ENCODE measurements around the gene ANKRD63.

Gene ANKRD63

GRCh38 chr15:40276927-40277326 is 5.9 kb downstream of the ANKRD63 start:
- Histone ChIP-seq H3K4me3 (ENCODE audit: low read length) (no peak overlapping the region), H3K27me3 (ENCODE audit: insufficient read depth, low read length) (peaks cover 37% of the 10 kb centered on the region), H3K9me3 (ENCODE audit: insufficient read depth, low read depth, low read length) (no peaks in the 10 kb centered on the region), H3K36me3 (ENCODE audit: insufficient read depth, low read length) (no peaks in the 10 kb centered on the region), H3K9ac (ENCODE audit: low read depth, low read length) (no peak overlapping the region), H3K27ac (ENCODE audit: low read depth, low read length) (no peak overlapping the region), H3K4me1 (ENCODE audit: insufficient read depth, low read length) (peaks cover 20% of the 10 kb centered on the region)
- 89% methylated on average over 4 of the region's 4 CpGs for WGBS

- peaks cover 27% of the 10 kb centered on the region for H3K27me3 ChIP-seq (ENCODE audit: insufficient read depth, low read length)
- no peak overlapping the region for H3K9ac ChIP-seq (ENCODE audit: low read depth, low read length)
- H3K27ac ChIP-seq (ENCODE audit: low read depth, low read length) = no peak overlapping the region
- WGBS = 90% methylated on average over 7 of the region's 7 CpGs
- H3K9me3 ChIP-seq (ENCODE audit: insufficient read depth, low read depth, low read length) = no peaks in the 10 kb centered on the region
- peaks cover 14% of the 10 kb centered on the region for H3K4me1 ChIP-seq (ENCODE audit: insufficient read depth, low read length)
- no peak overlapping the region for H3K4me3 ChIP-seq (ENCODE audit: low read length)
- no peaks in the 10 kb centered on the region for H3K36me3 ChIP-seq (ENCODE audit: insufficient read depth, low read length)
Measured at GRCh38 chr15:40275954-40276353, 6.9 kb downstream of the ANKRD63 start.

DNA sequence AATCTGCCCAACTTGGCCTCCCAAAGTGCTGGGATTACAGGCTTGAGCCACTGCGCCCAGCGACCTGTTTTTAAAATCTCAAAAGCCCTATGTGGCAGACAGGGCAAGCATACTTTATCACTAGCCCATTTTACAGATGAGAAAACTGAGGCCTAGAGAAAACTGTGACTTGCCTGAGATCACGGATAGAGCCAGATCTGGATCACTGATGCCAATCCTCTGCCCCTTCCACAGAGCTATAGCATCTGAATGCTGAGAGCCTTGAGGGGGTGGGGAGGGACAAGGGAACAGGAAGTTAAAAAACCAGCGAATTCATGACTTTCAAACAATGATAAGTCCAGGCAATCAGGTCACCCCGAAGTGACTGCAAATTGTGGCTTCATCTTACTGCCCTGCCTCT is 7.3 kb downstream of the ANKRD63 start:
- H3K36me3 ChIP-seq (ENCODE audit: insufficient read depth, low read length) = no peaks in the 10 kb centered on the region
- WGBS = 93% methylated on average over 5 of the region's 5 CpGs
- H3K9ac ChIP-seq (ENCODE audit: low read depth, low read length) = no peak overlapping the region
- no peak overlapping the region for H3K27ac ChIP-seq (ENCODE audit: low read depth, low read length)
- H3K27me3 ChIP-seq (ENCODE audit: insufficient read depth, low read length) = peaks cover 23% of the 10 kb centered on the region
- peaks cover 10% of the 10 kb centered on the region for H3K4me1 ChIP-seq (ENCODE audit: insufficient read depth, low read length)
- H3K4me3 ChIP-seq (ENCODE audit: low read length) = no peak overlapping the region
- H3K9me3 ChIP-seq (ENCODE audit: insufficient read depth, low read depth, low read length) = no peaks in the 10 kb centered on the region

DNA sequence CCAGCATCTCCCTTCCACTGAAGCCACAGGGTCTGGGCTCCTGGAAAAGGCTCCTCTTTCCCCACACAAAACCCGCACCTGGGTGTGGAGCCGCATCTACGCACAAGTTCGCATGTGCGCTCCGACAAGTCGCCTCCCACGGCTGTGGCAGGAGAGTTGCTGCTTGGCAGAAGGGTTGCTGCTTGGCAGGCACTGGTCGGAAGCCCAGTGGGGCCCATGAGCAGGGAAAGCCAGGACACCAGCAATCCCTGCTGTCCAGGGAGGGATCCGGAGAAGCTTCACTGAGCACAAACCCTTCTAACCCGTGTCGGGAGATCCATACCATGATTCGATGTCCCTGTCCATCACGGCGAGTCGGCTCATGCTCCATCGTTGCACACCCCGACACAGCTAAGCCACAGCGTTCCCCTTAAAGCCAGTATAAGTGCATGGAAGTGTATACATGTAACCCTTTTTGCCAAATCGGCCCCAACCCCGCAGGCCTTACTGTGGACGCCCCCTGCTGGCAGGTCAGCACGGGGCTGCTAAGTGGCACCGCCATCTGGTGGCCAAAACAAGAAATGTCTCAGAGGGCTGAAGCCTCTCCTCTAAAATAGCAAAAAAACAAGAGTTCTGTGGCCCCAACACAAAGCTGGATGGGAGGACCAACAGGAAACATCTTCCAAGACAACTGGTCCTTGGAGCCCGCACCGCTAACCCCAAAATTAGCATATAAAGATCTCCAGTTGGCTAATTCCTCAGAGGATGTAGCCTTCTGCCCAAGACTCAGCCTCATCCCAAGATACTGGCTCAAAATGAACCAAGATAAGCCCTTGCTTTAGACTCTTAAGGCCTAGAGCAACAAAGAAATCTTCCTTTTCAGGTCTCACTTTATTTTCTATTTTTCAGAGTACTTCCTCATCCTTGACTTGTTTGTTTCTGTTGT is 8.3 kb downstream of the ANKRD63 start:
- Histone ChIP-seq H3K27me3 (ENCODE audit: insufficient read depth, low read length) (peaks cover 14% of the 10 kb centered on the region), H3K27ac (ENCODE audit: low read depth, low read length) (no peak overlapping the region), H3K9me3 (ENCODE audit: insufficient read depth, low read depth, low read length) (no peaks in the 10 kb centered on the region), H3K9ac (ENCODE audit: low read depth, low read length) (no peak overlapping the region), H3K4me3 (ENCODE audit: low read length) (no peak overlapping the region), H3K4me1 (ENCODE audit: insufficient read depth, low read length) (peaks cover 6% of the 10 kb centered on the region), H3K36me3 (ENCODE audit: insufficient read depth, low read length) (no peaks in the 10 kb centered on the region)
- 67% methylated on average over 26 of the region's 26 CpGs for WGBS

GRCh38 chr15:40273428-40273827 is 9.4 kb downstream of the ANKRD63 start:
- H3K9me3 ChIP-seq (ENCODE audit: insufficient read depth, low read depth, low read length) = no peaks in the 10 kb centered on the region
- WGBS = 88% methylated on average over 9 of the region's 9 CpGs
- no peak overlapping the region for H3K27ac ChIP-seq (ENCODE audit: low read depth, low read length)
- no peaks in the 10 kb centered on the region for H3K4me1 ChIP-seq (ENCODE audit: insufficient read depth, low read length)
- no peak overlapping the region for H3K9ac ChIP-seq (ENCODE audit: low read depth, low read length)
- H3K27me3 ChIP-seq (ENCODE audit: insufficient read depth, low read length) = peaks cover 3% of the 10 kb centered on the region; the same call in 1 of the 2 replicates
- H3K4me3 ChIP-seq (ENCODE audit: low read length) = no peak overlapping the region
- no peaks in the 10 kb centered on the region for H3K36me3 ChIP-seq (ENCODE audit: insufficient read depth, low read length)

DNA sequence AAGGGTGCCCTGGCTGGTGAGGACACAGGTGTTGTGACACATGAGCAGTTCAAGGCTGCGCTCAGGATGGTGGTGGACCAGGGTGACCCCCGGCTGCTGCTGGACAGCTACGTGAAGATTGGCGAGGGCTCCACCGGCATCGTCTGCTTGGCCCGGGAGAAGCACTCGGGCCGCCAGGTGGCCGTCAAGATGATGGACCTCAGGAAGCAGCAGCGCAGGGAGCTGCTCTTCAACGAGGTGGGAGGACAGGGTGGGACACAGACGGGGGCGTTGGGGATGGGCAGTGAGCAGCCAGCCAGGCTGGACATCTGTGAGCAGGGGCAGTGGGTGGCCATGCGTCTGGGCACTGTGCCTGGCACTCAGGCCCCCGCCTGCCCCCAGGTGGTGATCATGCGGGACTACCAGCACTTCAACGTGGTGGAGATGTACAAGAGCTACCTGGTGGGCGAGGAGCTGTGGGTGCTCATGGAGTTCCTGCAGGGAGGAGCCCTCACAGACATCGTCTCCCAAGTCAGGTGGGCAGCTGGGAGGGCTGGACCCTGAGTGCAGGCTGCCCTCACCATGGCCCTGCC is 10.3 kb downstream of the ANKRD63 start:
- WGBS = 88% methylated on average over 20 of the region's 20 CpGs
- H3K4me1 ChIP-seq (ENCODE audit: insufficient read depth, low read length) = no peaks in the 10 kb centered on the region

DNA sequence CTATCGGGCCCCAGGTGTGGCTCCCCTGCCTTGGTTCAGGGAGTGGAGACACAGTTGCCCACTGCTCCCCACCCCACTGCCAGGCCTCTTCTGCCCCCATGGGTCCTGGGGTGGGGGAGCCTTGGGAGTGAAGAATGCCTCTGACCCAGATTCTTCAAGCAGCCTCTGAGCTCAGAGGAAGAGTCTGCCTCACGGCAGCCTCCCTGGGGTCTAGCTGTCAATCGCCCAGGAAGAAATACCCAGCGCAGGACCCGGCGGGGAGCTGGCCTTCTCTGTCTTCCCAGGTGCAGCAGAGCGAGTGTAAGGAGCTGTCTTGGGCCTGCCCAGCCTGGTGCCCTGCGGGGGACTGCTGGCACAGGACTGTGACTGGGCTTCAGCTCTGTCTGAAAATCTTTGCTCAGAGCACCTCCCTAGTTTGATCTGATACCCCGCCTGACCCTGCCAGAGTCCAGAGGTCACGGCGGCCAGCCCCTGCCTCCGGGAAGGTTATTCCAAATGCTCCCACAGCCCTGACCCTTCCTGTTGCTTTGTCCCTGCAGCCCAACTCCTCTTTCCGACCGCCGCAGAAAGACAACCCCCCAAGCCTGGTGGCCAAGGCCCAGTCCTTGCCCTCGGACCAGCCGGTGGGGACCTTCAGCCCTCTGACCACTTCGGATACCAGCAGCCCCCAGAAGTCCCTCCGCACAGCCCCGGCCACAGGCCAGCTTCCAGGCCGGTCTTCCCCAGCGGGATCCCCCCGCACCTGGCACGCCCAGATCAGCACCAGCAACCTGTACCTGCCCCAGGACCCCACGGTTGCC is 11.0 kb downstream of the ANKRD63 start:
- Histone ChIP-seq H3K4me3 (ENCODE audit: low read length) (no peak overlapping the region), H3K36me3 (ENCODE audit: insufficient read depth, low read length) (no peaks in the 10 kb centered on the region), H3K9me3 (ENCODE audit: insufficient read depth, low read depth, low read length) (no peaks in the 10 kb centered on the region), H3K27ac (ENCODE audit: low read depth, low read length) (no peak overlapping the region), H3K27me3 (ENCODE audit: insufficient read depth, low read length) (no peaks in the 10 kb centered on the region), H3K9ac (ENCODE audit: low read depth, low read length) (no peak overlapping the region), H3K4me1 (ENCODE audit: insufficient read depth, low read length) (peaks cover 2% of the 10 kb centered on the region; the same call in 1 of the 2 replicates)
- WGBS = 86% methylated on average over 25 of the region's 25 CpGs

More for the DNA sequence above, 10.3 kb downstream of the ANKRD63 start:
- Histone ChIP-seq H3K4me3 (ENCODE audit: low read length) (no peak overlapping the region), H3K9me3 (ENCODE audit: insufficient read depth, low read depth, low read length) (no peaks in the 10 kb centered on the region), H3K9ac (ENCODE audit: low read depth, low read length) (no peak overlapping the region), H3K27ac (ENCODE audit: low read depth, low read length) (no peak overlapping the region), H3K36me3 (ENCODE audit: insufficient read depth, low read length) (no peaks in the 10 kb centered on the region), H3K27me3 (ENCODE audit: insufficient read depth, low read length) (no peaks in the 10 kb centered on the region)

DNA sequence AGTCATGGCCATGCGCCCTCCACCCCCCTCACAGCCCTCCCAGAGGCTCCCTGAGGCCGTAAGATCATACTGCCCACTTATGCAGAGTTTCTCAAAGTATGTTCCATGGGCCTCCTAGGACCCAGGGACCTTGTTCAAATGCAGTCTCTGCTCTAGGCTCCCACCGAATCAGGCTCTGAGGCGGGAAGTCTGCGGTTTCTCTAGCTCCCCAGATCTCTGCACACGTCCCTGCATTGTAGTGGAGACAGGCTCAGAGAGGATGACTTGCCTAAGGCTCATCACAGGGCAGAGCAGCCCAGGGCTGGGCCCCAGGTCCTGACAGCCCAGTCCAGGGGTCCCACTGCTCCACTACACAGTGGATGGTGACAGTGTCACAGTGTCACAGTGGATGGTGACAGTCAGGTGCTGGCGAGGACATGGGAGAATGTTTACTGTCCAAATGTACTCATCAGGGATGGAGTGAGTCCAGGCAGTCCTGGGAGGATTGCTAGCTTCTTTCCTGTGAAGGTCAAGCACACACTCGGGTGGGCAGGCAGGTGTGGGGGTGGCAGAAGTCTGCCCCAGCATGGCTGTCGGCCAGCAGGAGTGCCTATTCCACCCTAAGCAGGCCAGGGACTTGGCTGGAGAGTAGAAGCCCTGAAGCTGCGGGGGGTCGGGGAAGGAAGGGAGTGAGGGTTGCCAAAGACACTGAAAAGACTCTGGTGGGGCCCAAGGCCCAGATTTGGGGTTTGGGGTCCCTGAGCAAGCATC is 12.4 kb downstream of the ANKRD63 start:
- WGBS = 91% methylated on average over 11 of the region's 11 CpGs
- Histone ChIP-seq H3K9me3 (ENCODE audit: insufficient read depth, low read depth, low read length) (no peaks in the 10 kb centered on the region), H3K9ac (ENCODE audit: low read depth, low read length) (no peak overlapping the region), H3K4me1 (ENCODE audit: insufficient read depth, low read length) (peaks cover 2% of the 10 kb centered on the region; the same call in 1 of the 2 replicates), H3K36me3 (ENCODE audit: insufficient read depth, low read length) (no peaks in the 10 kb centered on the region), H3K4me3 (ENCODE audit: low read length) (no peak overlapping the region), H3K27me3 (ENCODE audit: insufficient read depth, low read length) (no peaks in the 10 kb centered on the region), H3K27ac (ENCODE audit: low read depth, low read length) (no peak overlapping the region)

- Histone ChIP-seq H3K27ac (ENCODE audit: low read depth, low read length) (no peak overlapping the region), H3K9me3 (ENCODE audit: insufficient read depth, low read depth, low read length) (no peaks in the 10 kb centered on the region), H3K4me3 (ENCODE audit: low read length) (no peak overlapping the region), H3K27me3 (ENCODE audit: insufficient read depth, low read length) (no peaks in the 10 kb centered on the region), H3K9ac (ENCODE audit: low read depth, low read length) (no peak overlapping the region), H3K4me1 (ENCODE audit: insufficient read depth, low read length) (peaks cover 2% of the 10 kb centered on the region; the same call in 1 of the 2 replicates), H3K36me3 (ENCODE audit: insufficient read depth, low read length) (no peaks in the 10 kb centered on the region)
- WGBS = 75% methylated on average over 4 of the region's 4 CpGs
Measured at GRCh38 chr15:40269604-40270003, 13.3 kb downstream of the ANKRD63 start.

DNA sequence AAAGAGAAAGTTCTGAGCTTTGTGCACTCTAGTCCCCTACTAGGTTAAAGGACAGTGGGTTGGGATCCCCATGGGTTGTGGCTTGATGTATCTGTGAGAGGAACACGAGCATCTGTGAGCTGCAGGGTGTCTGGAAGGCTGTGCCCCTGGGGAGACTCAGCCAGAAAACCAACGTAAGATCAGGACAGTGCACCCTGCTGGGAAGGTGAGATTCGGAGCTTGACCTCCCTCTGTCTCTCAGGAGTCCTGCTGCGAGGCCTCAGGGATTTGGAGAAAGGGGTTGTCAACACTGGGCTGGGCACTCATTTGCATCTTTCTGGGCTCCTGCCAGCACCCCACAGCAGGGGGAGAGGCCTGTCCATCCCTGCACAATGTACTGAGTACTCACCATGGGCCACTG is 15.2 kb downstream of the ANKRD63 start:
- WGBS = 31% methylated on average over 4 of the region's 4 CpGs
- no peak overlapping the region for H3K27ac ChIP-seq (ENCODE audit: low read depth, low read length)
- H3K36me3 ChIP-seq (ENCODE audit: insufficient read depth, low read length) = no peaks in the 10 kb centered on the region
- H3K27me3 ChIP-seq (ENCODE audit: insufficient read depth, low read length) = no peaks in the 10 kb centered on the region
- H3K4me1 ChIP-seq (ENCODE audit: insufficient read depth, low read length) = peaks cover 2% of the 10 kb centered on the region; the same call in 1 of the 2 replicates
- H3K4me3 ChIP-seq (ENCODE audit: low read length) = no peak overlapping the region
- H3K9me3 ChIP-seq (ENCODE audit: insufficient read depth, low read depth, low read length) = no peaks in the 10 kb centered on the region
- H3K9ac ChIP-seq (ENCODE audit: low read depth, low read length) = no peak overlapping the region
